Thyroid gland (tissue), 4 donors: ENCODE results near the gene SEPTIN10. TPM values are rescaled to one million over a fixed set of nuclear protein-coding genes. Genes with fewer than 3 reads are reported as not detected.

Experiments used
- DNase-seq, 2 donors: peaks; one replicate each; pipeline ENCODE4 v3.0.0-alpha.2; 2019
- H3K27ac ChIP-seq, 3 donors: fragments of 200-600 bp; sonication (generic); 1 replicate in 2 of 3; 2 replicates in 1 of 3; pipeline ENCODE4 v1.5.1; 2016 to 2019; ENCODE audit warnings: mild to moderate bottlenecking in 1 of 3, moderate library complexity in 1 of 3
- H3K27me3 ChIP-seq: fragments of 200-600 bp; sonication (generic); one replicate; pipeline ENCODE4 v1.5.1; 2019
- H3K36me3 ChIP-seq, 2 donors: fragments of 200-600 bp; sonication (generic); one replicate each; pipeline ENCODE4 v1.5.1; 2016 to 2019
- H3K4me1 ChIP-seq, 2 donors: fragments of 200-600 bp; sonication (generic); one replicate each; pipeline ENCODE4 v1.5.1; 2017 to 2019
- H3K4me3 ChIP-seq, 3 donors: fragments of 200-600 bp; sonication (generic); replicated peaks in 1 of 3; 1 replicate in 2 of 3; 2 replicates in 1 of 3; pipeline ENCODE4 v1.5.1; 2016; ENCODE audit warnings: mild to moderate bottlenecking in 1 of 3
- H3K9me3 ChIP-seq: fragments of 200-600 bp; sonication (generic); one replicate; pipeline ENCODE4 v1.5.1; 2017
- POLR2A ChIP-seq, 2 donors: fragments of 450-650 bp; IDR thresholded peaks; one replicate each; pipeline ENCODE4 v1.6.1; 2017; ENCODE audit warnings: antibody characterized with exemption in 2 of 2, mild to moderate bottlenecking in 2 of 2, moderate library complexity in 1 of 2
- WGBS, 2 donors: methylation state at CpG; one replicate each; pipeline ENCODE4 v1.1.5; 2017; 5-methylcytosine and 5-hydroxymethylcytosine counted together
- intact Hi-C: fragments of 100-400 bp; cut with DNase I; formaldehyde crosslinking; loops from one replicate; pipeline ENCODE4 v1.15.1; 2023
- total RNA-seq, 4 donors: library from RNA; depleted of rRNA; stranded (reverse); fragments of >200 nt; gene quantifications; one replicate each; pipeline ENCODE4 v1.2.3, GENCODE V29; 2016
- TF ChIP-seq, protein P1 (sequence below), 6 experiments: fragments of 200-600 bp in 3 of 6; fragments of 450-650 bp in 3 of 6; sonication (generic) in 3 of 6; IDR thresholded peaks; one replicate each; pipeline ENCODE4 v1.5.1; 2016 to 2019; ENCODE audit warnings: antibody characterized with exemption in 6 of 6, mild to moderate bottlenecking in 2 of 6, inconsistent platforms in 1 of 6, moderate library complexity in 1 of 6

Gene SEPTIN10
- total RNA-seq, 4 donors from 2014 or later = 61.7 to 99.3 (median 70.4) TPM

DNA sequence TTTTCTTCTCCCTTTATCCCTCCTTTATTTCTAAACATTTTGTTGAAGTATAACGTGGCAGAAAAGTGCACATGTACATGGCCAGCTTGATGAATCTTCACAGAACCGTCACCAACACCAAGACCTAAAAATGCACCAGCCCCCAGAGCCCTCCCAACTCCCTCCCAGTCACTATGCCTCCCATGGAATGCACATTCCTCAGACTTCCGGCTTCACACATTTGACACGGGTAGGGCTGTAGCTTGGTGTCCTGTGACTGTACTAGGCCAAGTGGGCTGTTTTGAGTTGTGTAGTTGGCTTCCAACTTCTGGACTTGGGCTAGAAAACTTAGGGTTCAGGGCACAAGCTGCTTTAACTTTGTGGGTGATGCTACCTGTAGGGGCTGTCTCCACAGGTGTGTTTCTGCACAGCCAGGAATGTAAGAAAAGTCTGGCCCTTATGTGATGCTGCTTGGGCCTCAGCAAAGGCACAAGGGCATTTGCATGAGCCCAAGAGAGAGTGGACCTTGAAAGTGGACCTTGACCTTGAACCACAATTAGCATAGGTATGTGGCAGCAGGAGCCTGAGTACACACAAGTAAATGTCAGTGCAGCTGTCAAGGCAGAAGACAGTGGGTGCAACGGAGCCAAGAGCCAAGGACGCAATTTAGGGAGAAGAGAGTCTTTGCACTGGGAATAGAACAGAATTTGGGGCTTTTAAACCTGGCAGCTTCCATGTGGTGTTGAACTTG lies 78.4 kb downstream of the SEPTIN10 start:
- 73 to 75% methylated on average over 6 of the region's 6 CpGs for WGBS, 2 donors
- H3K9me3 ChIP-seq = no peaks in the 10 kb centered on the region
- DNase-seq = no peak
- H3K27ac ChIP-seq = no peak overlapping the region
- TF ChIP-seq POLR2A (IDR thresholded peaks at IDR 0.05) = no peak
- TF ChIP-seq, protein P1, sequence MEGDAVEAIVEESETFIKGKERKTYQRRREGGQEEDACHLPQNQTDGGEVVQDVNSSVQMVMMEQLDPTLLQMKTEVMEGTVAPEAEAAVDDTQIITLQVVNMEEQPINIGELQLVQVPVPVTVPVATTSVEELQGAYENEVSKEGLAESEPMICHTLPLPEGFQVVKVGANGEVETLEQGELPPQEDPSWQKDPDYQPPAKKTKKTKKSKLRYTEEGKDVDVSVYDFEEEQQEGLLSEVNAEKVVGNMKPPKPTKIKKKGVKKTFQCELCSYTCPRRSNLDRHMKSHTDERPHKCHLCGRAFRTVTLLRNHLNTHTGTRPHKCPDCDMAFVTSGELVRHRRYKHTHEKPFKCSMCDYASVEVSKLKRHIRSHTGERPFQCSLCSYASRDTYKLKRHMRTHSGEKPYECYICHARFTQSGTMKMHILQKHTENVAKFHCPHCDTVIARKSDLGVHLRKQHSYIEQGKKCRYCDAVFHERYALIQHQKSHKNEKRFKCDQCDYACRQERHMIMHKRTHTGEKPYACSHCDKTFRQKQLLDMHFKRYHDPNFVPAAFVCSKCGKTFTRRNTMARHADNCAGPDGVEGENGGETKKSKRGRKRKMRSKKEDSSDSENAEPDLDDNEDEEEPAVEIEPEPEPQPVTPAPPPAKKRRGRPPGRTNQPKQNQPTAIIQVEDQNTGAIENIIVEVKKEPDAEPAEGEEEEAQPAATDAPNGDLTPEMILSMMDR (IDR thresholded peaks at IDR 0.05) = no peak
- no peaks in the 10 kb centered on the region for H3K27me3 ChIP-seq
- intact Hi-C loops = no loop called here
- H3K4me3 ChIP-seq = no peak overlapping the region
- no peaks in the 10 kb centered on the region for H3K36me3 ChIP-seq
- peaks cover 0 to 6% of the 10 kb centered on the region in 2 donors for H3K4me1 ChIP-seq

DNA sequence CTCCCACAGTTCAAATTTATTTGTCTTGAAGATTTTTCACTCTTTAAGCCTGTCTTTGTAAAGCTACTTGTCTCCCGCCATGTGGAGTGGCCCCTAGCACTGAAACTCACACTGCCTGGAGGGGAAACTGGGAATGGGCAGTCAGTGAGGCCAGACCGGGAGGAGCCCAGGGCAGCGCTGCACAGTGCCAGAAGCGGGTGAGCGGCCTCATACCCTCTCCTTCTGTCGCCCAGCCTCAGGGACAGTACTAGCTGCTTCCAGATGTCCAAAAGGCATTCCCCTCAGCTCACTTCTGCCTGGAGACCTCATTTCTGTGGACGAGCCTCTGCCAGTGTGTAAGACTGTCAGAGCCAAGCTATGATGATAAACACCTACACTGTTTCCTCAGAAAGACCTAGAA lies 79.9 kb downstream of the SEPTIN10 start:
- Histone ChIP-seq H3K4me3 (no peak overlapping the region), H3K9me3 (no peaks in the 10 kb centered on the region), H3K36me3 (no peaks in the 10 kb centered on the region), H3K4me1 (peaks cover 0 to 7% of the 10 kb centered on the region in 2 donors), H3K27me3 (no peaks in the 10 kb centered on the region), H3K27ac (no peak overlapping the region)
- TF ChIP-seq, protein P1 (IDR thresholded peaks at IDR 0.05) = no peak
- TF ChIP-seq POLR2A (IDR thresholded peaks at IDR 0.05) = no peak
- WGBS, 2 donors = 82 to 86% methylated on average over 3 to 6 of the region's 7 CpGs
- intact Hi-C loops = no loop called here
- no peak for DNase-seq

DNA sequence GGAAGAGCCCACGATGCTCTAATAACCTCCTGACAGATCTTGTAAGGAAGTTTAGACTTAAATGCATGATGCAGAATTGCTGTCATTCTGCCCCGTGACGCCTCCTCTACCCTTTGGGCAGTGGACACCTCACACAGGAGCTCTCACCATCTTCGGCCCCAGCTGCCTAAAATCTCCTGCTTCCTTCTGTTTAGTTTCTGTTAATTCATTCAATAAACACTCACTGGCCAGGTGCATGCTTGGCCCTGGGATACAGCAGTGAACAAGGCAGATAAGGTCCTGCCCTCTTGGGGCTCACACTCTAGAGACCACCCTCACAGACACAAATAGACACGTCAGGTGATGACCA lies 81.1 kb downstream of the SEPTIN10 start:
- WGBS, 2 donors = 92 to 95% methylated on average over 4 to 5 of the region's 5 CpGs
- no peak for DNase-seq
- Histone ChIP-seq H3K4me1 (peaks cover 0 to 7% of the 10 kb centered on the region in 2 donors), H3K4me3 (no peak overlapping the region), H3K9me3 (no peaks in the 10 kb centered on the region), H3K27ac (no peak overlapping the region), H3K27me3 (no peaks in the 10 kb centered on the region), H3K36me3 (no peaks in the 10 kb centered on the region)
- no peak for TF ChIP-seq POLR2A (IDR thresholded peaks at IDR 0.05)
- TF ChIP-seq, protein P1 (IDR thresholded peaks at IDR 0.05) = no peak
- intact Hi-C loops = no loop called here

DNA sequence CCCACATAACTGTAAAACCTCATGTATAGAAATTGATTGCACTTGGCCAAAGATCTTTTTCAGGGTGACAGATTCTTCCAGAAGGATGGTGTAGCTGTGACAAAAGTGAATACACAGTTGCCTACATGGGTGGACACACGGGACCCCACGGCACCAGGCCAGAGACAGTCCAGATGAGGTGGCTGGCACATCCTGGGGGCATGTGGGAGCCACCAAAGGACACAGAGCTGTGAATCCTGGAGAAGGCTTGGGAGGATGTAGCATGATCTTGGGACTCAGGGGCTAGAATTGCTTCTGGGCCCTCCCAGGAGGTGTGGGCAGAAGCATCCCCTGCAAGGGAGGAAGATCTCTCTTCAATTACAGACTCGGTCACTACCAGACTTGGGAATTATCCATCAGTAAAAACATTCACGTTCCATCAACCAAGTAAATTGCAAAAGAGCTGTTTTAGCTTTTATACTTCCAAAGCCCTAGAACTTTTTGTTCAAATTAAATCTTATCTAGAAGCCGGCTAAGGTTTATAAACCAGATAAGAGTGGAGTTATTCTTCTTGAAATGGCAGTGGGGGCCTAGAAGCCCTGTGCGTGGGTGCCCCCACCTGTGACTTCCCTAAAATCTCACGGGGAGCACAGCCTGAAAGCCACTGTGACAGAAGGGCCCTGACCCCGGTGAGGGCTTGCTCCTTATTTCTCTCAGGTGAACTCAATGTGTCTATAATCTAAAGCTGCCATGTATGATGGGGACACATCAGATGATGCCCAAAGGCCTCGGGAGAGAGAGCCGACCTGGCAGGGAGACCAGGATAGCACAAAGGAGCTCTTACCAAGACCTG lies 81.7 kb downstream of the SEPTIN10 start:
- Histone ChIP-seq H3K4me1 (peaks cover 0 to 7% of the 10 kb centered on the region in 2 donors), H3K27me3 (no peaks in the 10 kb centered on the region), H3K9me3 (no peaks in the 10 kb centered on the region), H3K27ac (no peak overlapping the region), H3K4me3 (no peak overlapping the region), H3K36me3 (no peaks in the 10 kb centered on the region)
- intact Hi-C loops = no loop called here
- WGBS, 2 donors = 91 to 94% methylated on average over 10 of the region's 10 CpGs
- TF ChIP-seq, protein P1 (IDR thresholded peaks at IDR 0.05) = no peak
- no peak for TF ChIP-seq POLR2A (IDR thresholded peaks at IDR 0.05)
- DNase-seq = no peak

DNA sequence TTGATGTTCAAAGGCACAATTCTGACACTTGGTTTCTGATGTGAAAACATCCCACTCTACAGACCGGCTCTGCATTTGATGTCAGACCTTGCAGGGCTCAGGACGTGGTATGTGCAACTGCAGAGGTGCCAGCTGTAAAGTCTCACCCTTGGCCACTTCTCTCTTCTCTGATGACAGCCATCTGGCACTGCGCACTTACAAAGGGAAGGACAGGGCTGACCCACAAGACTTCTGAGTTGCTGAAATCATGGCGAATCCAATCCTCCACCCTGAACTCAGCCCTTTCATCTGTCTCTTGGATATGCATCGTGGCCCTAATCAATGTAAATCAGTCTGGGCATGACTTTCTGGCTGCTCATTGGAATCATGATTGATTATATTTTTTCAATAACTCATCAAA lies 82.5 kb downstream of the SEPTIN10 start:
- no peak for DNase-seq
- Histone ChIP-seq H3K4me1 (peaks cover 0 to 7% of the 10 kb centered on the region in 2 donors), H3K4me3 (no peak overlapping the region), H3K36me3 (no peaks in the 10 kb centered on the region), H3K9me3 (no peaks in the 10 kb centered on the region), H3K27ac (no peak overlapping the region), H3K27me3 (no peaks in the 10 kb centered on the region)
- intact Hi-C loops = no loop called here
- TF ChIP-seq POLR2A (IDR thresholded peaks at IDR 0.05) = no peak
- TF ChIP-seq, protein P1 (IDR thresholded peaks at IDR 0.05) = no peak
- 92 to 93% methylated on average over 5 of the region's 5 CpGs for WGBS, 2 donors
